HFF-Myc (cell line): ENCODE measurements around the gene NARS2.

Source experiments
- DNase-seq: peaks from one replicate; pipeline ENCODE4 v3.0.0-alpha.2; 2011; ENCODE audit warnings: low read depth; ENCODE audit errors: extremely low read depth
- H3K4me3 ChIP-seq: replicated peaks from 2 replicates; pipeline ENCODE4 v1.5.1; 2011; ENCODE audit warnings: low read depth, mild to moderate bottlenecking, control low read depth, low read length
- CTCF ChIP-seq: IDR thresholded peaks from 2 replicates; pipeline ENCODE4 v1.5.1; 2012; ENCODE audit warnings: mild to moderate bottlenecking, low read depth, low read length, control low read depth; ENCODE audit errors: missing control alignments

Gene NARS2

GRCh38 chr11:78497293-78497692 is 77.4 kb downstream of the NARS2 start:
- TF ChIP-seq CTCF = no peak
- H3K4me3 ChIP-seq = no peak overlapping the region
- DNase-seq = no peak

GRCh38 chr11:78493413-78493975 is 81.2 kb downstream of the NARS2 start:
- TF ChIP-seq CTCF = no peak
- H3K4me3 ChIP-seq = no peak overlapping the region
- no peak for DNase-seq

GRCh38 chr11:78492973-78493372 is 81.7 kb downstream of the NARS2 start:
- no peak for DNase-seq
- no peak overlapping the region for H3K4me3 ChIP-seq
- no peak for TF ChIP-seq CTCF

- TF ChIP-seq CTCF = no peak
- H3K4me3 ChIP-seq = no peak overlapping the region
- no peak for DNase-seq
Observed at GRCh38 chr11:78489184-78489583, 85.5 kb downstream of the NARS2 start.

GRCh38 chr11:78478536-78478935 is 96.1 kb downstream of the NARS2 start:
- TF ChIP-seq CTCF = no peak
- DNase-seq = no peak
- no peak overlapping the region for H3K4me3 ChIP-seq

GRCh38 chr11:78476066-78476465 is 98.6 kb downstream of the NARS2 start:
- no peak for DNase-seq
- no peak for TF ChIP-seq CTCF
- no peak overlapping the region for H3K4me3 ChIP-seq

GRCh38 chr11:78474451-78474850 is 100.2 kb downstream of the NARS2 start:
- DNase-seq = no peak
- no peak for TF ChIP-seq CTCF
- H3K4me3 ChIP-seq = no peak overlapping the region
